Ramos (cell line): ENCODE results near the gene GCNA.
"Not testable (repeated sequence)": the region's sequence is repeated elsewhere in the genome, so short reads cannot be mapped to it uniquely, and the experiment has no call there.

ENCODE experiments used
- in situ Hi-C: fragments of 300-500 bp; cut with MboI; formaldehyde crosslinking; loops from one replicate; pipeline ENCODE4 v1.14.3; 2022; ENCODE audit warnings: low sequenced_read_pairs; ENCODE audit not compliant: unreplicated experiment

Gene GCNA

DNA sequence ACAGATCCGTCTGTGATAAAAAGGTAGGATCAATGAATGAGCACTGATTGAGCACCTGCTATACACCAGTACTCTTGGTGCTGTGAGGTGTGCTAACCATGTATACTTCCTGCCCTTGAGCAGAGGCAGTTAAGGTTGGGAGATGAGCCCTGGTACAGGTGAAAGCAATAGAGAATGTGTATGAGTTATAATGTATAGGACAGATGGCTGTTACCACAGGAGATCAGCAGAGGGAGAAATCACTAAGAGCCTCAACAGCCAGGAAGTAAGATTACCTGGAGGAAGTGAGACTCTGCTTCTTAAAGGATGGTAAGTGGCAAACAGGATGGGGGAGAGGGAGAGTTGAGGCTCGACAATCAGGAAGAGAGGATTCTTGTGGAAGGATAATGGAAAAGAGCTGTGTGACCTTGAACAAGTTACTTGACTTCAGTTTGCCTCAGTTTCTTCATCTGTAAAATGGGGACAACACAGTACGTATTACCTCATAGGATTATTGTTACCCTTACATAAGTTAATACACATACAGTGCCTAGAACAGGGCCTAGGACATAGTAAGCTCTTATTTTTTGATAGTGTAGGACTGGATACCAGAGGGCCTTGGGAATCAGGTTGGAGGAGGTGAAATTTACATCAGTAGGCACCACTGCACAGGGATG lies 31.0 kb downstream of the GCNA start:
- in situ Hi-C loops, result no loop called here

DNA sequence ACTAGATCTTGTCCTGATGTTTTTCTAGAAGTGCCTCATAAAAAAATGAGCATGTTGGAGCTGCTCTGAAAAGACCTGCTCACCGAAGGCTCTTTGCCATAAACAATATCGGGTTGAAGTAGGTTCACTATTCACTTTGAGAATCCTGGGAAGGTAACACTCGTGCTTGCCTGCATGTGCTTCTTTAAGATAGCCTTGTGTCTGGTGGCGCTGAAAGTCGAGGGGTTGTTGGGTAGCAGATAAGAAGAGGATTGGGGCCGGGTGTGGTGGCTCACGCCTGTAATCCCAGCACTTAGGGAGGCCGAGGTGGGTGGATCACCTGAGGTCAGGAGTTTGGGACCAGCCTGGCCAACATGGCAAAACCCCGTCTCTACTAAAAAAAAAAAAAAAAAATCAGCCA lies 33.5 kb downstream of the GCNA start:
- in situ Hi-C loops, result not testable (repeated sequence)

DNA sequence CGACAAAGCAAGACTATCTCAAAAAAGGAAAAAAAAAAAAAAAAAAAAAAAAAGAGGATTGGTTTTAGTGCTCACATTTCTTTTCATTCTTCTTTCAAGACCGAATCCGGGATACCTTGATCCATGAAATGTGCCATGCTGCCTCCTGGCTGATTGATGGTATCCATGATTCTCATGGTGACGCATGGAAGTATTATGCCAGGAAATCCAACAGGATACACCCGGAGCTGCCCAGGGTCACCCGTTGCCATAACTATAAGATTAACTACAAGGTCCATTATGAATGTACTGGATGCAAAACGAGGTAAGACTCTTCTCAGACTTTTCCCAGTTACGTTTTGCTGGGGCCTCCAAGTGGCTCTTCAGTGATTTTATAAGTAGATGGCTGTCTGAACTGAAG lies 34.0 kb downstream of the GCNA start:
- in situ Hi-C loops, result no loop called here

DNA sequence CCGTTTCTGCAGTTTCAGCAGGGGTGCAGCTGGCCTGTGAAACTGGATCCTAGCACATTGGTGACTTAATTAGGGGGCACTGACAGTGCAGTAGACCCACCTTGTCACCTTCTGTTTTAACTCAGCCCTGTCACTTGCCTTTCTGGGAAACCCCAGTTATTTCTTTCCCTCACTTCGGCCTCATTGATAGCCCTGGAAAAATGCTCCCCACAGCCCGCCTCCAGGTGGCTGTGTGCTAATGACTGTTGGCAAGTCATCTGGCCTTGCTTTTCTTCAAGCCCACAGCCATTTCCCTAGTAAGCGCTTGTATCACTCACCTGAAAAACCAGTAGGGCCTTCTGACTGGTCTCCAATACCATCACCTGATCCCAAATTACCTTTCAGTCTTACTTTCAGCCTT lies 36.8 kb downstream of the GCNA start:
- in situ Hi-C loops, result no loop called here

DNA sequence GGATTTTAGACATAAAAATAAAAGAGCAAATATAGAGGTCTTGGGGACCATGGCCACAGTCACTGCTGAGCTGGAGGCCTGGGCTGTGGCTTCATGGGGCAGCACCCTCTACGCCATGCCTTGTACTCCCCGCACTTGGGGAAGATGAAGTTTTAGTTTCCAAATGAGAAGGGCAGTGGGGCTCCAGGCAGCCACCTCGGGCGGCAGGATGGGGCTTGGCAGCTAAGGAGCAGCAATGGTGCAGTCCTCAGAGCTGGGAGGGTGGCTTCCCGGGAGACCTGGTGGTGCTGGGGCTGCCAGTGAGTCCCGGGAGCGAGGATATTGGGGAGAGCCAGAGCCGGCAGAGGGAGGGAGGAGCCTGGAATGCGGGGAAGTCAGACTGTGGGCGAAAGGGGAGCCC lies 37.7 kb downstream of the GCNA start:
- in situ Hi-C loops, result no loop called here

DNA sequence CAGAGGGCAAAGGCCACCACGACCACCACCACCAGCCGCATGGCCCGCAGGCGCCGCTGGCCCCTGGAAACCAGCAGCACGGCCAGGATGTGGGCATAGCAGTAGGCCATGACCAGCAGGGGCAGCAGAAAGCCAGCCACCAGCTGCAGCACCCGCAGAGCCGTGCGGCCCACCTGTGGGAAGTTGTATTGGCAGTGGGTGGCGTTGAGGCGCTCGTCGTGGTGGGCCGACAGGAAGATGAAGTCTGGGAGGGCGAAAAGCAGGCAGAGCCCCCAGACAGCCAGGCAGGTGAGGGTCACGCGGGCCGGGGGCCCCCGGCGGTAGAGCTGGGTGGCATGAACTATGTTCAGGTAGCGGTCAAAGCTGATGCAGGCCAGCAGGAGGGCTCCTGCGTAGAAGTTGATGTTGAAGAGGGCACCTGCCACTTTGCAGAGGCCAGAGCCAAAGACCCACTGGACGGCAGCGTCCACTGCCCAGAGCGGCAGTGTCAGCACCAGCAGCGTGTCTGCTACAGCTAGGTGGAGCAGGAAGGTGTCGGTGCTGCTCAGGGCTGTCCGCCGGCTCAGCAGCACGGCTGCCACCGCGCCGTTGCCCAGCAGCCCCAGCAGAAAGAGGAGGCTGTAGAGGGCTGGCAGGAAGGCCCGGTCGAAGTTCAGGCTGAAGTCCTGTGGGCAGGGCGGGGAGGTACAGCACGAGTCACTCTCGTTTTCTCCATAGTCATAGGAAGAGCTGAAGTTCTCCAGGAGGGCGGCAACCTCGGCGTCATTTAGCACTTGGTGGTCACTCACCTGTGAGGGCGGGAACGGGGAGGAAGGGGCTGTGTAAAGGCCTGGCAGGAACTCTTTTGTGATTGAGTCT lies 38.7 kb downstream of the GCNA start:
- in situ Hi-C loops, result no loop called here

DNA sequence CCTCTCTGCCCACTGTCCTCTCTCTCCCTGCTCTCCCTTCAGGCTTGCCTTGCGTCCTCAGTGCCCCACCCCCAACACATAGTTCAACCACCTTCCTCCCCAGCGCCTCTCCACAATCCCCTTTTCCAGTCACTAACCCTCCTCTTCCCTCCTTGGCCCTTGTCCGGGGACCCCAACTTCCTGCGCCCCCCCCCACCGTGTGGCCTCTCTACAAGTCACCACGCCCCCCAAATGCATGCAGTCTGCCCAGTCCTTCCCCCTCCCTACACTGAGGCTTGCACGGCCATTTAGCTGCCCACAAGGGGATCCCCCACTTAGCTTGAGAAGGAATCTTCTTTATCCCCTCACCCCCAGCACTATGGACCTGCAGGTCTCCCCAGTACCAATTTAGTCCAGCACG lies 39.5 kb downstream of the GCNA start:
- in situ Hi-C loops, result no loop called here

DNA sequence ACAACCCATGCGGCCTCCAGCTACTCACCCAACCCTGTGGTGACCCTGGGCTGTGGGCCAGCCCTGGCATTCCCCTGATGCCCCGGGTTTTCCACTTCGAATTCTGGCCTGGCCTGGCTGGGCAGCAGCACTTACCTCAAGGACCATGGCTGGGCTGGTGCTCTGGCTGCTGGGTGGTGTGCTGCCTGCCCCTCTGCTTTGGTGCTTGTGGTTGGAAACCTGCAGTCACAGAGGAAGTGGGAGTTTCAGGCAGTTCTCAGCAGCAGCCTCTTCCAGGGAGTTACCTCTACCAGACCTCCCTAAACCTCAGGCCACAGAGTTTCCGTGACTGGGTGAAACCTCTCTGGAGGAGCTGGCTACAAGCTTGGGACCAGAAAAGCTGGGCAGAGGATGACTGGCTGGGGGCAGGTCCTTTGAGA lies 40.1 kb downstream of the GCNA start, which contains the start of gene CXCR3:
TSS of gene CXCR3 (minus strand) at position 209 of the 419 bp plus-strand sequence. CDS start at position 147, 62 bp downstream.
- in situ Hi-C loops, result no loop called here

DNA sequence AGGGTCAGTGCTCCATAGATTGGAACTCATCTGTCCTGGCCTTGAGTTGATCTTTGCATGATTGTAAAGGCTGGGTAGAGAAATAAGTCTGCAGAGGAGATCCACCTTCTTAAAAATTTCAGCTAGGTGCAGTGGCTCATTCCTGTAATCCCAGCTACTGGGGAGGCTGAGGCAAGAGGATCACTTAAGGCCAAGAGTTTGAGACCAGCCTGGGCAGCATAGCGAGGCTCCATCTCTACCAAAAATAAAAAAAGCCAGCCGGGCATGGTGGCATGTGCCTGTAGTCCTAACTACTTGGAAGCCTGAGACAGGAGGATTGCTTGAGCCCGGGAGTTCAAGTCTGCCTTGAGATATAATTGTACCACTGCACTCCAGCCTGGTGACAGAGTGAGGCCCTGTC lies 40.5 kb downstream of the GCNA start:
- in situ Hi-C loops, result no loop called here

DNA sequence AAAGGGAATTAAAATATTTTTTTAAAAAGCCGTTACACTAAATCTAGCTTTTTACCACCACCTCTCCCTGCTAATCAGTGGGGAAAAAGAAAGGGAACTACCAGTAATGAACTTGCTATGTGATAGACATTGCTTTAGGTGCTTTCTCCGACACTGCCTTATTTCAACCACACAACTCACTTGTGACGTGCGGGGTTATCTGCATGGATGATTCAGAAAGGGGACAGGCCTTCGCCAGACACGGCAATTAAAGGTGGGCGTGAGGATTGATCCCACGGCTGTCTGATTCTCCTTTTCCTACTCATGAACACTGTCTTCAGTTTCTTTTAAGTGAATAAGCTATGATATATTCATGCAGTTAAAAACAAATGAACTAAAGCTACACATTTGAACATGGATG lies 41.0 kb downstream of the GCNA start:
- in situ Hi-C loops, result no loop called here

DNA sequence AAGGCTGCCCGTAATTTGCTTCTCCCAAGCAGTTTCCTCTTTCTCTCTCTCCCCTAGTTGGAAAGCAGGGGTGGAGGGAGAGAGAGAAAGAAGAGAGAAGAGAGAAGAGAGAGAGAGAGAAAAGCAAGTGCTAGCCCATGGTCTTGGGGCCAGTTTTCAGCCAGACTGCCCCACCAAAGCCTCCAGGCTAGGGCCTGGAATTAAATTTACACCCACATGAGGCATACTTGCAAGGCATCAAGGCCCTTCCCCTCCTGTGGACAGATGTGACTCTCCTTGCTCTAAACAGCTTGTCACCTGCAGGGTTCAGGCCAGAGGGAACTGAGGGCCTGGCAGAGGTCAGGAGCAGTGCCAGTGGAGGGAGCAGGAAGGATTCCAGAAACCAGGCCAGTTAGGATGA lies 41.7 kb downstream of the GCNA start:
- in situ Hi-C loops, result no loop called here

DNA sequence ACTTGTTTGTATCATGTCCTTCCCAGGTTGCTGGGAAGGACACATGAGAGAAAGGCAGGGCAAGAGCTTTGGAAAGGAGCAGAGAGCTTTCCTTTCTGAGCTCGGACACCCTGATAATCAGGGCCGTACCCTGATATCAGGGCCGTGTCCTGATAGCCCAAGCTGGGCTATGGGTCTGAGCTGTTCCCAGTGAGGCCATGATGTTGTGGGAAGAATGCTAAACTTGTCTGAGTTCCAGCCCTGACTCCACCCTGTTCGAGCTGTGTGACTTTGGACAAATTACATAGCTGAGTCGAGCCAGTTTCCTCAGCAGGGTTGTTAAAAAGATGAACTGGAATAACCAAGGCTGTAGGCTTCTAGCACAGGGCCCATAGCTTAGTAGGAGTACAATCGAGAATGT lies 43.4 kb downstream of the GCNA start:
- in situ Hi-C loops, result no loop called here

DNA sequence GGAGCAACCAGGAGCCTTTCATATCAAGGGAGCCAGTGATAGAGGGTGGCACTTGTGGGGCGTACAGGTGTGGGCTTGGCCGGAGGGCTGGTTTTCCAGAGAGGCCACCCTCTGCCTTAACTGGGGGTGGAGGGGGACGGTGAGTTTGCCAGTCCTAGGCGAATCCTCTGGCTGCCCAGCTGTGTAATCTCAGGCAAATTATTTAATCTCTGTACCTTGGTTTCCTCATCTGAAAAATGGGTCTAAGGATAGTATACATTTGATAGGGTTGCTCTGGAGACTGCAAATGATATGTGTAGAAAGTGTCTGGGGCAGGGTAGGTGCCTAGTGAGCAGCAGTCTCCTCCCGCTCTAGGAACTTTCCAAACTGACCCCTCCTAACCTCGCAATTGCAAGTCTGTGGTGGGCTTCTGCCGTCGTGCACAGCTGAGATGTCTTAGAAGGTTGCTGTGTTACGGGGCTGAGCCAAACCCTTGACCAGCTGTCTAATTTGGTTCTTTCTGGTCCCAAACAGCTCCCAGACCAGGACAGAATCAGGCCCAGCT lies 43.9 kb downstream of the GCNA start:
- in situ Hi-C loops, result no loop called here

DNA sequence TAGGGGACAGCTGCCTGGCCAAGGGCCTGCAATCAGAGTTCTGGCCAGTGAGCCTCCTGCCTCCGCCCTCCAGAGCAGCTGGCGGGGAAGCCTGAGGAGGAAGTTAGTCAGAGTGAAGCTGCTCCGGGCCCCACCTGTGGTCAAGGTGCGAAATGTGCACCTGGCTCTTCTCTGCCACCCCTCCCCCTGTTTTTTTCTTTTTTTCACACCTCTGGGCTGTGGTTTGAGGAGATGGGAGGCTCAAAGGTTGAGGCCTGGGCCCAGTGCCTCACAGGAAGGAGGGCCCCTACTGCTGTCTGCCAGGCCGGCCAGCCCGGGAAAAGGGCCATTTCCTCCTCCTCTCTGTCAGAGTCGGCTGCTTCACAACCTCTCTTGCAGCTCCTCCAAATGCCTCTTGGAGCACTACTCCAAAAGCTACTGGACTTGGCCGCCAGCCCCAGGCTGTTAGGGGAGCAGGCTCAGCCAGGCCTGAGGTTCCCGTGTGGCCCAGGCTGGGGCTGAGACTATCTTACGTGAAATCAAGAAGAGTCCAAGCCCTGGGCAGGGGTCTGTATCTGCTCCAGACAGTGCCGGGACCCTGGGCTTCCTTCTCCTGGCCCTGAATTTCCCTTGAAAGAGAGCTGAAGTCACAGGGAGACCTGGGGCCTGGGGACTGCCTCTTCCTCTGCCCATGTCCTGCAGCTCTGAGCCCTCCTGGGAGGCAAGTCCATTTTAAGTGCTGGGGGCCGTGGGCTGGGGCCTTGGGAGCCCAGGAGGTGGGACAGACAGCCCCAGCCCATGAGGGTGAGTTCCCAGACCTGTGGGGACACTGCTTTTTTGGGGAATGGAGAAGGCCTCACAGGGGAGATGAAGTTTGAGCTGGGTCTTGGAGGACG lies 44.6 kb downstream of the GCNA start:
- in situ Hi-C loops, result no loop called here

DNA sequence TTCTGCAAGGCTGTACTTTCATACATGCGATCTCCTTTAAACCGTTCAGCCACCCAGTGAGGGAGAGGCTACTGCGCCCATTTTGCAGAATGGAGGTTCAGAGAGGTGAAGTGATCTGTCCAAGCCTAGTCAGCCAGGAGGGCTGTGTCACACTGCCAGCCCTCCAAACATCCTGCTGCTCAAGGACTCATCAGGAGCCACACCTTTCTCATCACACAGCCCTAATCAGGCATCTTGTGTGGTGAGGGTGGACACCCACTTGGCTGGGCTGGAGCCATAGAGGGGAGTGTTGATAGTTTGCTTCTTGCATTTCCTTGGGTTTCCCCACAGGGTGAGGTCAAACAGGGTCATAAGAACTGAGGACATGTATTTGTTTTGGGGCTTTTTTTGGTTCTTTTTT lies 45.5 kb downstream of the GCNA start:
- in situ Hi-C loops, result no loop called here

DNA sequence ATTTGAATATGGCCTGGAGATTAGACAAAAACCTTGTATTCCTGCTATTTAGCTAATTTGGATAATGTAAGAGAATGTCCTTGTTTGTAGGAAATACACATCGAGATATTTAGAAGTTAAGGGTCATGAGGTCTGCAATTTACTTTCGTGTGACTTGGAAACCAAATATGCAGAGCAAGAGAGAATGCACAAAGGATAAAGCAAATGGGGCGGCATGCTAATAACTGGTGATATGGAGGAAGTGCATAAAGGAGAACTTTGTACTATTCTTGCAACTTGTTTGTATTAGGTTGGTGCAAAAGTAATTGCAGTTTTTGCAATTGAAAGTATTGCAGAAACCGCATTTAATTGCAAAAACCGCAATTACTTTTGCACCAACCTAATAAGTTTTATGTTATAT lies 47.2 kb downstream of the GCNA start:
- in situ Hi-C loops, result no loop called here

DNA sequence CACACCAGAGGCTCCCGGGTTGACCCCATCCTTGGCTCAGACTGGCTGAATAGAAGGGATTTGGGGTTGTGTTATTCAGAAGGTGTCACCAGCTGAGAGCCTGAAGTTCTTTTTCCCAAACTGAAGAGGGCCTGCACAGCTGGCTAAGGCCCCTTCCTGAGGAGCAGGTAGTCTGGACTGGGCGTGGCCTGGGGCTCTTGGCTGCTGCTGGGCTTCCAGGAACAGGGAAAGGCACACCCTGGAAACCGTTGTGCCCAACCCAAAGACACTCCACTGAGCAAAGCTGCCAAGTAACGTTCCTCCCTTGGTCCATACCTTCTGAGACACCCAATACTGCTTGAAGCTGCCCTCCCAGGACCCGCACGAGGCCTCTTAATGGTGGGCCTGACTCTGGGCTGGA lies 48.3 kb downstream of the GCNA start:
- in situ Hi-C loops, result no loop called here

DNA sequence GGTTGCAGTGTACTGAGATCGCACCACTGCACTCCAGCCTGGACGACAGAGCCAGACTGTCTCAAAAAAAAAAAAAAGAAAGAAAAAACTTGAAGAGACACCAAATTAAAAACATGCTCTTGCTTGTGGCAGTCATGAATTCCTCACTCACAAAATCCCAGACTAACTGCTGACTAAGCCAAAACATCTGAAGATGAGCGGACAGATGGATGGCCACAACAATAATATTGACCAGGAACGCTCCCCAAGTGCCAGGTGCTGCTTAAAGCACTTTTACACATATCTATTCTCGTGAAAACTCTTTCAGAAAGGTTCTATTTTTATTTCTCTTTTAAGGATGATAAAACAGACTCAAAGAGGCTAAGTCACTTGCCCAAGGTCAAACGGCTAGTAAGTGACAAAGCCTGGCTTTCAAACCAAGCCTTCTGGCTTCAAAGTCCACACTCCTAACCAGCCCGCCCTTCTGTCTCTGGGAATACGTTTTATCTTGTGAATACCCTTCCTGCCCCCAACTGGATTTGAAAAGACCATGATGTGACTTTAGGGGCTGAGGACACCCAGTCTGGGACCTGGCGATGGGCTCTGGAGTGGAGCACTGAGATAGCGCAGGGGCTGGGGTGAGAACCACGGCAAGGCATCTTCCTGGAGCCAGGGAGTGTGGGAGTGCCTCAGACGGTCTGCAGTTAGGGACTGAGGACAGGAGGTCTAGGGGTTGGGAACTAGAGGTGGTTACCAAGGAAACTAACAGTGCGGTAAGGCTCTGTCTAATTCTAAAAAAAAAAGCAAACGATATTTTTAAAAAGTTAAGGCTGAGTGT lies 49.6 kb downstream of the GCNA start:
- in situ Hi-C loops, result no loop called here

DNA sequence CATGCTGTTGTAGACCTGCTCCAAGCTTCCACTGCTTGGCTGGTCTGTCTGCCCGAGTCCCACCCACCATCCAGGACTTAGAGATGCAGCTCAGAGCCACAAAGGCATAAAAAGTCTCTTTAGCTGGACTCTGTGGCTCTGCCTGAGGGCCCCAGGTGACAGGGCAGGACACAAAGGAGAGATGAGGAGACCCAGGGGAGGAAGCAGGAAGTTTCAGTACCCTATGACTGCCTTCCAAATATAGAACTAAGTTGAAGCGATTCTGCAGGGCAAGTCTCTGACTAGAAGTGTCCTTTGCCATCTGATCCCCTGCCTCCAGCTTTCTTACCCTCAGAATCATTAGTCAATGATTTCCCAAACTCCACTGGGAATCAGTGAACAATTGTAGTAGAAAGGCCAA lies 51.2 kb downstream of the GCNA start:
- in situ Hi-C loops, result no loop called here
